IPS-20b (cell line): ENCODE measurements around the gene BDH1.
"Not testable (repeated sequence)": the region's sequence is repeated elsewhere in the genome, so short reads cannot be mapped to it uniquely, and the experiment has no call there.

Experiments used
- H3K27ac ChIP-seq: one replicate; pipeline ENCODE4 v1.5.1; 2013; ENCODE audit warnings: low read length
- H3K27me3 ChIP-seq: 2 replicates; pipeline ENCODE4 v1.6.1; 2013; ENCODE audit warnings: mild to moderate bottlenecking, low read length, inconsistent platforms; ENCODE audit not compliant: insufficient read depth
- H3K36me3 ChIP-seq: 2 replicates; pipeline ENCODE4 v1.6.1; 2013; ENCODE audit warnings: low read depth, mild to moderate bottlenecking, inconsistent platforms, low read length, moderate library complexity; ENCODE audit not compliant: insufficient read depth
- H3K4me1 ChIP-seq: 2 replicates; pipeline ENCODE4 v1.6.1; 2013; ENCODE audit warnings: mild to moderate bottlenecking, control low read depth, inconsistent platforms, low read length, moderate library complexity; ENCODE audit not compliant: insufficient read depth
- H3K4me3 ChIP-seq: 2 replicates; pipeline ENCODE4 v1.5.1; 2013; ENCODE audit warnings: mild to moderate bottlenecking, low read length, inconsistent platforms
- H3K9ac ChIP-seq: 2 replicates; pipeline ENCODE4 v1.6.1; 2013; ENCODE audit warnings: low read depth, mild to moderate bottlenecking, inconsistent platforms, low read length, moderate library complexity
- H3K9me3 ChIP-seq: 2 replicates; pipeline ENCODE4 v1.6.1; 2013; ENCODE audit warnings: mild to moderate bottlenecking, low read depth, low read length, inconsistent platforms; ENCODE audit not compliant: insufficient read depth

Gene BDH1

DNA sequence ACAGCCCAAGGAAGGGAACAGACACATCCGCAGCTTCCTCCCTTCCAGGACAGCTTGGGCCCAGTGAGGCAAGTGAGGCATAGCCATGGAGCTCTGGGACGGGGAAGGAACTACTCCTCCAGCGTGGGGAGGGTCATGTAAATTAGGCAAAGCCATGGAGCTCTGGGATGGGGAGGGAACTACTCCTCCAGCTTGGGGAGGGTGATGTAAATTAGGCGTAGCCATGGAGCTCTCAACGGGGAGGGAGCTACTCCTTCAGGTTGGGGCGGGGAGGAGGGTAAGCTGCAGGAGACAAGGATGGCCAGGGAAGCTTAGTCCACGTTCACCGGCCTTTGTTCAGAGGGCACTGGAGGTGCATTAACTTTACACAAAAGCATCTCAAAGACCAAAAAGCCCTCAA is 21.1 kb upstream of the BDH1 start:
- Histone ChIP-seq H3K9me3 (no peaks in the 10 kb centered on the region), H3K36me3 (no peaks in the 10 kb centered on the region), H3K27ac (no peak overlapping the region), H3K4me1 (peaks cover 41% of the 10 kb centered on the region), H3K4me3 (no peak overlapping the region), H3K27me3 (no peaks in the 10 kb centered on the region), H3K9ac (no peak overlapping the region)

DNA sequence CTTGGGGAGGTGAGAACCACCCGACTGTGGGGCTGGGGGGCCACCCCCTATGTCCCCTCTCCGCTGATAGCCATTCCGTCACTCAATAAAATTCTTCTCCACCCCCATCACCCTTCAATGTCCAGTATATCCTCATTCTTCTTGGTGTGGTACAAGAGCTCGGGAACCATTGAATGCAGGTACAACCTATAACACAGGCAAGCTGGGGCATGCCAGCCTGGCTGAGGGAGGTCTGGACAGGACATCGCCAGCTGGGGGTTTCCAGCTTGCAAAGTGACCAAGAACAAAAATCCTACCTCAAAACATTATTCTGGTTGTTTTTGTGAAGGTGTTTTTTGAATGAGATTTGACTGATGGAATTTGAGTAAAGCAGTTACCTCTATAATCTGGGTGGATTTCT is 19.6 kb upstream of the BDH1 start:
- Histone ChIP-seq H3K9ac (peak overlapping the region; percentile 50; the same call in 1 of the 2 replicates), H3K27ac (no peak overlapping the region), H3K4me1 (peaks cover 37% of the 10 kb centered on the region), H3K27me3 (no peaks in the 10 kb centered on the region), H3K9me3 (peaks cover 11% of the 10 kb centered on the region), H3K36me3 (no peaks in the 10 kb centered on the region), H3K4me3 (peak overlapping the region; percentile 52; the same call in 1 of the 2 replicates)

DNA sequence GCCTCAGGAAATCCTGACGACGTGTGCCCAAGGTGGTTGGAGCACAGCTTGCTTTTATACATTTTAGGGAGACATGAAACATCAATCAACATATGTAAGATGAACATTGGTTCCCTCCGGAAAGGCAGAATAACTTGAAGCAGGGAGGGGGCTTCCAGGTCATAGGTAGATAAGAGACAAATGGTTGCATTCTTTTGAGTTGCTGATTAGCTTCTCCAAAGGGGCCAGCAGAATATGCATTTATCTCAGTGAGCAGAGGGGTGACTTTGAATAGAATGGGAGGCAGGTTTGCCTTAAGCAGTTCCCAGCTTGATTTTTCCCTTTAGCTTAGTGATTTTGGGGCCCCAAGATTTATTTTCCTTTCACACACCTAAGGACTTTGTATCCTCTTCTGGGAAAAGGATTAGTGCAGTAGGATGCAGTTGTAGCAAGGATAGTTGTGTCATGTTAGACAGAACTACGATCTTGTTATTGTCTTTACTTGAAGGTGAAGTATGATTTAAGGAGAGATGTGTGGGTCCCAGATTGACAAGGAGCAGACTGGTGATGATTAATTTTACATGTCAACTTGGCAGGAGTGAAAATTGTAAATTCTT is 18.7 kb upstream of the BDH1 start:
- peak overlapping the region; percentile 52 for H3K4me3 ChIP-seq

DNA sequence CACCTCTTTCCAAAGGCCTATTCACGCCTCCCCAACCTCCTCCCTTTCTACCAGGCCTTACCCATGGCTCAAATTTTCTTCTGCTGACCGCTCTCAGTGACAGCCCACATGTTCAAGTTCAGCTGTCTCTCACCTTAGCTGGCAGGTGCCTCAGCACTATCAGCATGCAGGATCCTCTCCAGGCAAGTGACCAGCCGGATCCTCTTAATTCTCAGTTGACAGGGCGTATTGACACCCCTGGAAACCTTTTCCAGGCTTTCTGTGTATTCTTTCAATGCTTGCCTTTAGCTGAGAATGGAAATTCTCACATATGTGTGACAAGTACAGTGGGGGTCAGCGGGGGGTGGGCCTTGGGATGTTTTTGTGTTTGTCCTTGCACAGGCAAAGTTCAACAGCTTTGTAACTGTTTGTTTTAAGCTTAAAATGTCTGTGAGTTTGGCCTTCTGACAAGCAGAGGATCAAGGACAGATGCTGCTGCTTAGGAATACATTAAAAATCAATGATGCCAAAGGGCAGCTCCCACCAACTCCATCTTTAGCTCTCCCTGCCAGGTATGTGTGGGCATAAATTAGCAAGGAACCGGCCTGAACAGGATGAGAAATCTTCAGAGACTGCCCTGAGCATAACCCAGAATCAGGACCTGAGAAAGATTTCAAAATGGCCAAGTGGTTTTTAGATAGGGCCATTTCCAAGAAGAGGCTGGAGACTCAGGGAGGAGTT is 17.4 kb upstream of the BDH1 start:
- Histone ChIP-seq H3K27me3 (no peaks in the 10 kb centered on the region), H3K27ac (no peak overlapping the region), H3K4me3 (peak overlapping the region; percentile 42; the same call in 1 of the 2 replicates), H3K36me3 (no peaks in the 10 kb centered on the region), H3K4me1 (peaks cover 37% of the 10 kb centered on the region), H3K9ac (no peak overlapping the region), H3K9me3 (peaks cover 18% of the 10 kb centered on the region)

More for the DNA sequence above, 18.7 kb upstream of the BDH1 start:
- Histone ChIP-seq H3K9me3 (peaks cover 18% of the 10 kb centered on the region), H3K4me1 (peaks cover 29% of the 10 kb centered on the region), H3K27ac (peak overlapping the region; percentile 54), H3K9ac (peak overlapping the region; percentile 61)
- not testable (repeated sequence) for H3K36me3 ChIP-seq, H3K27me3 ChIP-seq

DNA sequence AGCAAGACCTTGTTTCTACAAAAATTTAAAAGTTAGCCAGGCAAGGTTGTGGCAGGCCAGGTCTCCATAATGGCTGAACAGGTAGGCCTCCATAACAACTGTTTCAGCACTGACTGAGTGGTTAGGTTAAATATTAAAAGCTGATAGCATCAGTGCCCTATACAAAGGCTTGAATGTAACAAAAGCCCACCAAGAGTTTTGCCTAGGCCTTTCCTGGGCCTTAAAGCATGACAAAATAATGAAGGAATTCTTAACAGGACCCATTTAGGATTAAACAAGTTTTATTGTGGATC is 16.1 kb upstream of the BDH1 start:
- Histone ChIP-seq H3K4me1 (peaks cover 39% of the 10 kb centered on the region), H3K9me3 (peaks cover 18% of the 10 kb centered on the region)
- not testable (repeated sequence) for H3K36me3 ChIP-seq, H3K27me3 ChIP-seq, H3K4me3 ChIP-seq, H3K9ac ChIP-seq, H3K27ac ChIP-seq

DNA sequence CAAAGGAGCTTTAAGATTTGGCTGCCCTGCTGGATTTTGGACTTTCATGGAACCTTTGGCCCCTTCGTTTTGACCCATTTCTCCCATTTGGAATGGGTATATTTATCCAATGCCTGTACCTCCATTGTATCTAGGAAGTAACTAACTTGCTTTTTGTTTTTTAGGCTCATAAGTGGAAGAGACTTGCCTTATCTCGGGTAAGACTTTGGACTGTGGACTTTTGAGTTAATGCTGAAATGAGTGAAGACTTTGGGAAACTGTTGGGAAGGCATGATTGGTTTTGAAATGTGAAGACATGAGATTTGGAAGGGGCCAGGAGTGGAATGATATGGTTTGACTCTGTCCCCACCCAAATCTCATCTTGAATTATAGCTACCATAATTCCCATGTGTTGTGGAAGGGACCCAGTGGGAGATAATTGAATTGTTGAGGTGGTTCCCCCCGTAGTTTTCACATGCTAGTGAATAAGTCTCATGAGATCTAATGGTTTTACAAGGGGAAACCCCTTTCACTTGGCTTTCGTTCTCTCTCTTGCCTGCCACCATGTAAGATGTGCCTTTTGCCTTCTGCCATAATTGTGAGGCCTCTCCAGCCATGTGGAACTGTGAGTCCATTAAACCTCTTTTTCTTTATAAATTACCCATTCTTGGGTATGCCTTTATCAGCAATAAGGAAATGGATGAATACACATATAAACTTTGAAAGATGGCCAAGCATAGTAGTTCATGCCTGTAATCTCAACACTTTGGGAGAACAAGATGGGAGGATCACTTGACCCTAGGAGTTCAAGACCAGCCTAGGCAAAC is 15.5 kb upstream of the BDH1 start:
- not testable (repeated sequence) for H3K27ac ChIP-seq, H3K4me3 ChIP-seq, H3K9ac ChIP-seq, H3K36me3 ChIP-seq, H3K27me3 ChIP-seq
- peaks cover 41% of the 10 kb centered on the region for H3K4me1 ChIP-seq
- peaks cover 20% of the 10 kb centered on the region for H3K9me3 ChIP-seq

DNA sequence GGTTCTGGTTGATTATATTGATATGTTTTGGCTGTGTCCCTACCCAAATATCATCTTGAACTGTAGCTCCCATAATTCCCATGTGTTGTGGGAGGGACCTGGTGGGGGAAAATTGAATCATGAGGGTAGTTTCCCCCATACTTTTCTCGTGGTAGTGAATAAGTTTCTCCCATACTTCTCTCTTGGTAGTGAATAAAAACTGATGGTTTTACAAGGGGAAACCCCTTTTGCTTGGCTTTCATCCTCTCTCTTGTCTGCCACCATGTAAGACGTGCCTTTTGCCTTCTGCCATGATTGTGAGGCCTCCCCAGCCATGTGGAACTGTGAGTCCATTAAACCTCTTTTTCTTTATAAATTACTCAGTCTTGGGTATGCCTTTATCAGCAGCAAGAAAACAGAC is 13.7 kb upstream of the BDH1 start:
- not testable (repeated sequence) for H3K27me3 ChIP-seq, H3K9ac ChIP-seq, H3K27ac ChIP-seq, H3K4me3 ChIP-seq, H3K36me3 ChIP-seq
- peaks cover 39% of the 10 kb centered on the region for H3K9me3 ChIP-seq
- peaks cover 28% of the 10 kb centered on the region for H3K4me1 ChIP-seq

DNA sequence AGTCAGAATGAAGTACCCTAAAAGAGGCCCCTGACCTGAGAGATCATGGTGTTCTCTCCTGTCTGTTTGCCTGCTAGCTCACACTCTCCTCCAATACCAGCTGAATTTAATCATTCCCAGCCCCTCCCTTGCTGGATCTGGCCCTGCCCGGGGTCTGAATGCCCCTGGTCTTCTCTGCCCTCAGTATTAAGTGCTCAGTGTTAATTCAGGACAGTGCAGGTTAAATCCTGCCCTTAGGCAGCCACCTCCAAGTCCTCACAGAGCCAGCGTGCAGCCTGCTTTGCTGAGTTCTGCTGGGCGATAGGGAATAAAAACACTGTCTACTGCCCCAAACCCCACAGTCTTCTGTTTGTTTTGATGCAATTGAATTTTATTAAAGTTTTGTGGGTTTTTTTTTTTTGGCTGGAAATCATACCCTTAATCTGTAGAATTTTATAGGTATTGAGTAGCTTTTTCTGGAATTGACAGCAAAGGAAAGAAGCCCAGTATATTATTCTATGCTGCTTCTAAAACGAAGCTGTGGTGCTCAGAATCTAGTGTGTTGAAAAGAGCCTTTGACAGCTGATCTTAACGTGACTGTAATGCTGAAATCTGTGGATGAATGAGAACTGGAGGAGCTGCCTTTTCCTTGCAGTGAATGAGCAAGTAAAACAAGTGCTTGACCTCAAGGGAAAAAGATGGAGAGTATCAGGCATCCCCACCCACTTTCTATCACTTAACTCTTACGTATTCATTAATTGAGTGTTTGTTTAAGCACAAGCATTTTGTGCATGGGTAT is 12.3 kb upstream of the BDH1 start:
- Histone ChIP-seq H3K4me3 (no peak overlapping the region), H3K9ac (no peak overlapping the region), H3K4me1 (peaks cover 16% of the 10 kb centered on the region; the same call in 1 of the 2 replicates), H3K36me3 (no peaks in the 10 kb centered on the region), H3K27me3 (no peaks in the 10 kb centered on the region), H3K27ac (no peak overlapping the region), H3K9me3 (peaks cover 52% of the 10 kb centered on the region)

DNA sequence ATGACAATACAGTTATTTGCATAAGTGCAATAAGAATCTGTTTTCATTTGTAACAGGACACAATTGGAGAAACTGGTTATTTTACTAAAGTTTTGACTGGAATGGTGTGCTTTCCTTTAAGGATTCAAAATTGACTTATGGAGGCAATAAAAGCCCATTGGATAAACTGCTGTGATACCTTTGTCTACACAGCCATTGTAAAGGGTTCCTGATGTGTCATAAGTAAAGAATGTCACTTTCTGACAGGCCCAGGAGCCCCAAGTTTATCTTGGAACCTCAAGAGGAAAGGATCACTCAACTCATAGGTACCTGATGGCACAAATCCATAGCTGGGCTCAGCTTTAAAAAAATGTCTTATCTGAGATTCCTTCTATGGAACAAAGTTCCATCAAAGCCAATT is 10.4 kb upstream of the BDH1 start:
- H3K4me3 ChIP-seq, H3K27me3 ChIP-seq, H3K36me3 ChIP-seq, H3K27ac ChIP-seq, H3K9ac ChIP-seq: not testable (repeated sequence)
- Histone ChIP-seq H3K4me1 (peaks cover 14% of the 10 kb centered on the region; the same call in 1 of the 2 replicates), H3K9me3 (peaks cover 62% of the 10 kb centered on the region)

DNA sequence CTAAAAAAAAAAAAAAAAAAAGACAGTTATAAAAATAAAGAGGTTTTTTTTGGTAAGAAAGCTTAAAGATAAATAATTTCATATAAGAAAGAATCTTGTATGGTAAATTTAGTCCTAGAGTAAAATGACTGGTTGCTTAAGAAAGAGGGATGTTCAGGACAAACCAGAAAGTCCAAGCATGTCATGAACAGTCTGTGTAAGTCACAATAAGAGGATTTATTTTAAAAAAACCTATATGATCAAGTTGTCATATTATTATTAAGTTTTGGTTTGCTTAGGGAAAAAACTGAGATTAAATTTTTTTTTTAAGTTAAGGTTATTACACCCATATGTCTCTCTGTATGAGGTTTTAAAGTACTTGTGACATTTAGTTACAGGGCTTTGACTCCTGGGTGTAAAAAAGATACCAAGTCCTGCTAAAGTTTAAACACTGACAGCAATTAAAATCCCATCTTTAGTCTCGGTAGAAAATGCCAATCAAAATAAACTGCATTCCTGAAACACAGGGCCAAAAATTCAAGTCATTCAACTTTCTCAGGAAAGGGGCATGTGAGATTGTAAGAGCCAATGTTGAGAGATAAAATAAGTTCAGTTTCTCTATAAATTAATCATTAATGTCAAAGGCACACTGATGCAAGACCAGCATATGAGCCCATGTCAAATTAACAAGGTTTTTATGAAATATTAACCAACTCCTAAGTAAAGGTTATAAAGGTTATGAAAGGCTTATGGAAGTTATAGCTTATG is 8.5 kb upstream of the BDH1 start:
- Histone ChIP-seq H3K27me3 (no peaks in the 10 kb centered on the region), H3K36me3 (no peaks in the 10 kb centered on the region), H3K27ac (no peak overlapping the region), H3K9me3 (peaks cover 48% of the 10 kb centered on the region), H3K9ac (no peak overlapping the region), H3K4me1 (peaks cover 14% of the 10 kb centered on the region; the same call in 1 of the 2 replicates), H3K4me3 (no peak overlapping the region)
